HFFc6 (cell line): ENCODE results near the gene TRAPPC13. TPM values are rescaled to one million over a fixed set of nuclear protein-coding genes. Genes with fewer than 3 reads are reported as not detected.

Experiments
- DNase-seq: peaks from one replicate; pipeline ENCODE4 v3.0.0-alpha.2; 2018
- H3K27ac Mint-ChIP-seq: 2 replicates; pipeline ENCODE4 v1.8.0; 2020; ENCODE audit warnings: mild to moderate bottlenecking, mixed read lengths
- H3K27me3 Mint-ChIP-seq: 2 replicates; pipeline ENCODE4 v1.8.0; 2021; ENCODE audit warnings: mild to moderate bottlenecking, moderate library complexity, mixed read lengths; ENCODE audit not compliant: insufficient read depth
- H3K36me3 Mint-ChIP-seq: 2 replicates; pipeline ENCODE4 v1.8.0; 2021; ENCODE audit warnings: low read depth, mixed read lengths
- H3K4me1 Mint-ChIP-seq: 2 replicates; pipeline ENCODE4 v1.8.0; 2020; ENCODE audit warnings: low read depth, mixed read lengths
- H3K4me3 Mint-ChIP-seq: 2 replicates; pipeline ENCODE4 v1.8.0; 2020; ENCODE audit warnings: mild to moderate bottlenecking, moderate library complexity, mixed read lengths
- H3K9me3 Mint-ChIP-seq: 2 replicates; pipeline ENCODE4 v1.8.0; 2020; ENCODE audit warnings: mild to moderate bottlenecking, mixed read lengths
- total RNA-seq, 6 experiments: library from RNA; stranded (reverse); fragmentation: NEBNext Ultra II Directional; extraction: Animal tissue kit (Norgen Biotek cat#: 25700); gene quantifications; 2 replicates in 1 of 6; 3 replicates in 5 of 6; pipeline ENCODE4 v1.2.3, GENCODE V29; 2021
- TF ChIP-seq, protein P1 (sequence below): fragments of 200-600 bp; sonication (generic); IDR thresholded peaks from 2 replicates; pipeline ENCODE4 v1.5.0; 2021; ENCODE audit warnings: antibody characterized with exemption, mild to moderate bottlenecking

The TRAPPC13 gene
- total RNA-seq, 6 experiments from 2014 or later: 15.3 to 20.8 (median 19.4) TPM

DNA sequence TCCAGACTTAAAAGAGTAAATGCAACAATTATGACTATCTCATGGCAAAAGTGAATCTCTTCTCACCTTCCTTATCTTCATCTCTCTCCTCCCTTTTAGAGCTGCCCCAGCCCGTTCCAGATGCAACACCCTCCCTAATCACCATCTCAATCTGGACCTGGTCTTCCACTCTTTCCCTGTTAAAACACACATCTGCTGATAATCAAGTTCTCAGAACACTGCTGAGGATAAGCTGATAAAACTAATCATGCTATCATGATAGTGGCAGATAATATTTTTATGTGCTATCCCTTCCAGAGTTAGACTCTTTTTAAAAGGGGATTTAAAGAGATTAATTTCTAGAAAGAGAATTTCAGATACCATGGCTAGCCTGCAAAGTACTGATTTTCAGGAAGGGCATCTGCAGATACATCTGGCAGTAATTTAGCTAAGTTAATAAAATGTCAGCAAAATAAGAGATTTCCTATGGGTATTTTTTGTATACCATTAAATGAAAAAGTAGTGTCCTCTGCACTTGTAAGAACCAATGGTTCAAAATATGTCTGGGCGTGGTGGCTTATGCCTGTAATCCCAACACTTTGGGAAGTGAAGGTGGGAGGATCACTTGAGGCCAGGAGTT lies 79.9 kb downstream of the TRAPPC13 start:
- Mint-ChIP-seq H3K4me3 (no peak overlapping the region), H3K27me3 (no peaks in the 10 kb centered on the region), H3K9me3 (no peaks in the 10 kb centered on the region), H3K36me3 (peaks cover 16% of the 10 kb centered on the region), H3K27ac (peak overlapping the region; percentile 5; the same call in 1 of the 2 replicates), H3K4me1 (no peaks in the 10 kb centered on the region)
- TF ChIP-seq, protein P1, sequence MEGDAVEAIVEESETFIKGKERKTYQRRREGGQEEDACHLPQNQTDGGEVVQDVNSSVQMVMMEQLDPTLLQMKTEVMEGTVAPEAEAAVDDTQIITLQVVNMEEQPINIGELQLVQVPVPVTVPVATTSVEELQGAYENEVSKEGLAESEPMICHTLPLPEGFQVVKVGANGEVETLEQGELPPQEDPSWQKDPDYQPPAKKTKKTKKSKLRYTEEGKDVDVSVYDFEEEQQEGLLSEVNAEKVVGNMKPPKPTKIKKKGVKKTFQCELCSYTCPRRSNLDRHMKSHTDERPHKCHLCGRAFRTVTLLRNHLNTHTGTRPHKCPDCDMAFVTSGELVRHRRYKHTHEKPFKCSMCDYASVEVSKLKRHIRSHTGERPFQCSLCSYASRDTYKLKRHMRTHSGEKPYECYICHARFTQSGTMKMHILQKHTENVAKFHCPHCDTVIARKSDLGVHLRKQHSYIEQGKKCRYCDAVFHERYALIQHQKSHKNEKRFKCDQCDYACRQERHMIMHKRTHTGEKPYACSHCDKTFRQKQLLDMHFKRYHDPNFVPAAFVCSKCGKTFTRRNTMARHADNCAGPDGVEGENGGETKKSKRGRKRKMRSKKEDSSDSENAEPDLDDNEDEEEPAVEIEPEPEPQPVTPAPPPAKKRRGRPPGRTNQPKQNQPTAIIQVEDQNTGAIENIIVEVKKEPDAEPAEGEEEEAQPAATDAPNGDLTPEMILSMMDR: no peak
- no peak for DNase-seq

DNA sequence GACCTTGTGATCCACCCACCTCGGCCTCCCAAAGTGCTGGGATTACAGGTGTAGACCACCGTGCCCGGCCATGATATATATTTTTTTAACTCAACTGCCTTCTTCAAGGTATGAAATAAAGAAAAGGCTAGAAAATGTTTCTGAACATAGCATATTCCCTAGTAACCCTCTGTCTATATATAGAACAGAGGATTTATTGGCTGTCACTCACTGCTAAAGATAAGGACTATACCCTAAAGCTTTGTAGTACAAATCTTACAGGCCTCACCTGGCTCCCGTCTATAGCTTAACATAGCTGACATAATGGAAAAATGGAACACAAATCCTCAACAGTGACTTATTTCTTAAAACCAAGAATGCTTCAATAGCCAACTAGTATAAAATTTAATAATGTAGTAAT lies 82.8 kb downstream of the TRAPPC13 start:
- H3K36me3 Mint-ChIP-seq: peaks cover 19% of the 10 kb centered on the region
- H3K9me3 Mint-ChIP-seq: no peaks in the 10 kb centered on the region
- no peaks in the 10 kb centered on the region for H3K27me3 Mint-ChIP-seq
- H3K4me1 Mint-ChIP-seq: no peaks in the 10 kb centered on the region
- TF ChIP-seq, protein P1: no peak
- H3K27ac Mint-ChIP-seq: no peak overlapping the region
- no peak for DNase-seq
- no peak overlapping the region for H3K4me3 Mint-ChIP-seq

DNA sequence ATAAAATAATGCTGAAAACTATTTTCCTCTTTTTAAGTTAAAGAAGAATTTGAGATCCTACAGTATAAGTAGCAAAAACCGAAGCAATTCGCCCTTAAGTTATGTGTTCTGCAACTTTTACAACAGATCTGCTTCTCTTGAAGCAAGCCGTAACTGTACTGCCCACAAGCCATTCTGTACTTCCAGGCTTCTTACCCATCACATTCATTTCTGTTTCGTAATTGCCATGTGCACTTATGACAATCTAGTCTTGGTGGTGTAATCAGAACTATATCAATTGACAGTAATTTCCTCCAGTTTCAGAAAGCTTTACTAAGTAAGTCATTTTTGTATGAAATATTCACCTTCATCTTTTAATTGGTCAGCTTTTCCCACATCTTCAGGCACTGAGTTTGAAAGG lies 83.3 kb downstream of the TRAPPC13 start:
- H3K9me3 Mint-ChIP-seq: no peaks in the 10 kb centered on the region
- H3K27ac Mint-ChIP-seq: no peak overlapping the region
- no peak for DNase-seq
- TF ChIP-seq, protein P1: no peak
- H3K4me3 Mint-ChIP-seq: no peak overlapping the region
- no peaks in the 10 kb centered on the region for H3K4me1 Mint-ChIP-seq
- peaks cover 18% of the 10 kb centered on the region for H3K36me3 Mint-ChIP-seq
- H3K27me3 Mint-ChIP-seq: no peaks in the 10 kb centered on the region

Other genes starting within 250 kb of the TRAPPC13 start
- 10 to 100 TPM; 23.1 to 29.9 (median 28.3) TPM for gene ADAMTS6, start 143.1 kb upstream of the TRAPPC13 start, total RNA-seq
- gene CENPK, start 61.9 kb upstream of the TRAPPC13 start, total RNA-seq: 10 to 100 TPM; 12.0 to 24.0 (median 19.4) TPM
- 10 to 100 TPM; 17.1 to 24.0 (median 22.1) TPM for gene PPWD1, start 61.7 kb upstream of the TRAPPC13 start, total RNA-seq
- 10 to 100 TPM; 13.1 to 18.0 (median 15.9) TPM for gene TRIM23, start 694 bp upstream of the TRAPPC13 start, total RNA-seq
- 1 to 10 TPM; 1.2 to 2.0 (median 1.4) TPM for gene SHLD3, start within 50 bp of the TRAPPC13 start, total RNA-seq
- gene SGTB, start 97.1 kb downstream of the TRAPPC13 start, total RNA-seq: 10 to 100 TPM; 25.7 to 32.7 (median 30.1) TPM
- gene NLN, start 97.2 kb downstream of the TRAPPC13 start, total RNA-seq: 10 to 100 TPM; 47.9 to 62.0 (median 57.1) TPM